NCI-H1436 (cell line): ENCODE results near the gene ACOT6.
"Not testable (repeated sequence)": the region's sequence is repeated elsewhere in the genome, so short reads cannot be mapped to it uniquely, and the experiment has no call there.

Source experiments
- DNase-seq: peaks from one replicate; lab custom pipeline; 2025; lab: John Stamatoyannopoulos, UW

The ACOT6 gene

GRCh38 chr14:73651005-73651404 lies 38.7 kb downstream of the ACOT6 start:
- no peak for DNase-seq

GRCh38 chr14:73655851-73656250 lies 43.5 kb downstream of the ACOT6 start:
- DNase-seq: no peak

- DNase-seq: not testable (repeated sequence)
These were observed 46.9 kb downstream of the ACOT6 start for GRCh38 chr14:73659202-73659601.

- no peak for DNase-seq
These were observed 48.2 kb downstream of the ACOT6 start for GRCh38 chr14:73660511-73660910.

- no peak for DNase-seq
These were observed 49.6 kb downstream of the ACOT6 start for GRCh38 chr14:73661872-73662271.

- DNase-seq: no peak
These were observed 50.2 kb downstream of the ACOT6 start for GRCh38 chr14:73662487-73662943.

GRCh38 chr14:73663548-73664212 lies 51.4 kb downstream of the ACOT6 start:
- no peak for DNase-seq

- no peak for DNase-seq
These were observed 52.8 kb downstream of the ACOT6 start for GRCh38 chr14:73665130-73665529.

- no peak for DNase-seq
These were observed 54.3 kb downstream of the ACOT6 start for GRCh38 chr14:73666583-73666982.

- DNase-seq: no peak
These were observed 55.5 kb downstream of the ACOT6 start for GRCh38 chr14:73667854-73668253.
